Heart right ventricle (tissue), 16 donors: Measurements from ENCODE around the gene FAM163B. TPM values are rescaled to one million over a fixed set of nuclear protein-coding genes. Genes with fewer than 3 reads are reported as not detected.

Experiments
- ATAC-seq, 8 donors: fragments of 200-7000 bp; cut with Tn5 transposase; one replicate each; pipeline ENCODE4 v1.9.1; 2020; ENCODE audit warnings: mild to moderate bottlenecking in 8 of 8, moderate library complexity in 8 of 8, moderate number of reproducible peaks in 1 of 8
- DNase-seq, 2 donors: peaks; one replicate each; pipeline ENCODE4 v3.0.0-alpha.2; 2020
- H3K27ac ChIP-seq, 10 donors: fragments of 200-600 bp; sonication (generic) in 2 of 10; one replicate each; pipeline versions ENCODE4 v1.5.0 to v1.8.0; 2020 to 2022; ENCODE audit warnings: mild to moderate bottlenecking in 3 of 10
- H3K27me3 ChIP-seq, 7 donors: fragments of 200-600 bp; one replicate each; pipeline ENCODE4 v1.8.0; 2021 to 2022; ENCODE audit warnings: mild to moderate bottlenecking in 2 of 7
- H3K36me3 ChIP-seq, 9 donors: fragments of 200-600 bp; sonication (generic) in 1 of 9; one replicate each; pipeline versions ENCODE4 v1.5.0 to v1.8.0; 2020 to 2022; ENCODE audit warnings: mild to moderate bottlenecking in 2 of 9
- H3K4me1 ChIP-seq, 9 donors: fragments of 200-600 bp; sonication (generic) in 1 of 9; one replicate each; pipeline versions ENCODE4 v1.5.0 to v1.8.0; 2020 to 2022; ENCODE audit warnings: mild to moderate bottlenecking in 4 of 9
- H3K4me3 ChIP-seq, 10 donors: fragments of 200-600 bp; sonication (generic) in 2 of 10; one replicate each; pipeline versions ENCODE4 v1.5.0 to v1.8.0; 2020 to 2022; ENCODE audit warnings: mild to moderate bottlenecking in 7 of 10, moderate library complexity in 2 of 10
- H3K9me3 ChIP-seq, 11 donors: fragments of 200-600 bp in 10 of 11; sonication (generic) in 2 of 11; one replicate each; pipeline versions ENCODE4 v1.5.0 to v1.8.0; 2013 to 2022; ENCODE audit warnings: mild to moderate bottlenecking in 2 of 11, control low read depth in 1 of 11, moderate library complexity in 1 of 11
- CTCF ChIP-seq, 9 donors: fragments of 200-600 bp; sonication (generic) in 2 of 9; IDR thresholded peaks; one replicate each; pipeline versions ENCODE4 v1.5.0 to v1.8.0; 2021 to 2022; ENCODE audit warnings: antibody characterized with exemption in 9 of 9, mild to moderate bottlenecking in 5 of 9, moderate library complexity in 1 of 9
- WGBS, 2 donors: extraction: QIAGEN DNeasy Blood & Tissue Kit; methylation state at CpG; one replicate each; pipeline ENCODE4 v1.1.7; 2013; ENCODE audit warnings: inconsistent platforms in 1 of 2; 5-methylcytosine and 5-hydroxymethylcytosine counted together
- intact Hi-C, 10 donors: fragments of 100-400 bp; cut with DNase I; formaldehyde crosslinking; loops; one replicate each; pipeline versions ENCODE4 v1.11.1 to v1.14.2; 2022
- polyA plus RNA-seq, 2 donors: library from polyadenylated mRNA; stranded (reverse); fragments of 200-250 nt; gene quantifications; one replicate each; pipeline ENCODE4 v1.2.3, GENCODE V29; 2013
- total RNA-seq, 10 donors: library from RNA; stranded (reverse); fragmentation: NEBNext Ultra II Directional in 3 of 10; extraction: Animal tissue kit (Norgen Biotek cat#: 25700) in 3 of 10; gene quantifications; one replicate each; pipeline versions ENCODE4 v1.2.1 to v1.2.4, GENCODE V29; 2021 to 2023
- donor health status: Arrhythmogenic right ventricular cardiomyopathy.
- donor health status: ischemic (EF 13 %, LVEDD 7.1; RV severe dilation, severe dysfunction).
- donor health status: healthy with polysubstance abuse.
- donor health status: DM: no; HTN: yes; CAD: no.
- donor health status: DM: no; HTN: no; CAD: no.
- donor health status: ischemic (EF 25% LVEDD 6.9; RV normal size, moderate dysfunction).
- donor health status: ischemic (EF 25% LVEDD 5.7; RV mildly dilated, moderate dysfunction).
- donor health status: healthy.
- donor health status: DM: yes; HTN: yes; CAD: no.
- donor health status: Ischemic cardiomyopathy.
- donor health status: ischemic (EF 35%, LVEDD 5.7; RV mildly dilated, moderate dysfunction).
- donor health status: nonischemic (EF 11% LVEDD 7.7; RV severe dilation, severe dysfunction).
- donor health status: DM: yes; HTN: yes; CAD: no.
- donor health status: PGD.
- donor health status: ischemic (EF 29% LVEDD 5.4; RV normal size, mild dysfunction).
- donor health status: nonischemic (EF 23%, LVEDD 6.1; RV moderate dilation, normal function).

Gene FAM163B
- total and polyA plus RNA-seq, 12 donors = 0.19 TPM; not detected in 11

GRCh38 chr9:133640580-133641395 lies 31.6 kb upstream of the FAM163B start:
- H3K4me1 ChIP-seq = no peaks in the 10 kb centered on the region
- TF ChIP-seq CTCF (IDR thresholded peaks at IDR 0.05) = no peak
- no peak for ATAC-seq
- peaks cover 0 to 36% (median 6%) of the 10 kb centered on the region in 7 donors for H3K27me3 ChIP-seq
- H3K9me3 ChIP-seq = no peaks in the 10 kb centered on the region
- H3K36me3 ChIP-seq = no peaks in the 10 kb centered on the region
- intact Hi-C loops = no loop called here
- 86% methylated on average over 13 of the region's 13 CpGs for WGBS, 2 donors
- DNase-seq = no peak
- no peak overlapping the region for H3K4me3 ChIP-seq
- H3K27ac ChIP-seq = no peak overlapping the region

- H3K4me1 ChIP-seq = no peaks in the 10 kb centered on the region
- no peaks in the 10 kb centered on the region for H3K9me3 ChIP-seq
- no peak for DNase-seq
- no peak for ATAC-seq
- H3K4me3 ChIP-seq = no peak overlapping the region
- intact Hi-C loops = no loop called here
- peaks cover 0 to 40% (median 6%) of the 10 kb centered on the region in 7 donors for H3K27me3 ChIP-seq
- H3K36me3 ChIP-seq = no peaks in the 10 kb centered on the region
- 88 to 93% methylated on average over 7 of the region's 7 CpGs for WGBS, 2 donors
- H3K27ac ChIP-seq = no peak overlapping the region
- TF ChIP-seq CTCF (IDR thresholded peaks at IDR 0.05) = no peak
These were observed 31.0 kb upstream of the FAM163B start for GRCh38 chr9:133640160-133640559.

GRCh38 chr9:133639613-133640012 lies 30.4 kb upstream of the FAM163B start:
- 87 to 89% methylated on average over 8 of the region's 8 CpGs for WGBS, 2 donors
- Histone ChIP-seq H3K27ac (no peak overlapping the region), H3K4me3 (no peak overlapping the region), H3K9me3 (no peaks in the 10 kb centered on the region), H3K36me3 (no peaks in the 10 kb centered on the region), H3K27me3 (peaks cover 0 to 44% (median 6%) of the 10 kb centered on the region in 7 donors), H3K4me1 (peaks cover 0 to under 1% (median 0%) of the 10 kb centered on the region in 9 donors)
- intact Hi-C loops = no loop called here
- ATAC-seq (no peak), DNase-seq (no peak)
- TF ChIP-seq CTCF (IDR thresholded peaks at IDR 0.05) = no peak

- Histone ChIP-seq H3K36me3 (no peaks in the 10 kb centered on the region), H3K27me3 (peaks cover 0 to 45% (median 5%) of the 10 kb centered on the region in 7 donors), H3K9me3 (no peaks in the 10 kb centered on the region), H3K4me3 (no peak overlapping the region), H3K27ac (no peak overlapping the region), H3K4me1 (peaks cover 0 to 9% (median 0%) of the 10 kb centered on the region in 9 donors)
- intact Hi-C loops = no loop called here
- DNase-seq = no peak
- no peak for TF ChIP-seq CTCF (IDR thresholded peaks at IDR 0.05)
- no peak for ATAC-seq
- WGBS, 2 donors = 74 to 80% methylated on average over 8 of the region's 8 CpGs
These were observed 29.5 kb upstream of the FAM163B start for GRCh38 chr9:133638711-133639110.
